Immature natural killer cell (primary cell): ENCODE results near the gene HOXD8. TPM values are rescaled to one million over a fixed set of nuclear protein-coding genes. Genes with fewer than 3 reads are reported as not detected.

ENCODE experiments used
- DNase-seq, 3 donors: peaks; one replicate each; pipeline ENCODE4 v3.0.0; 2022; ENCODE audit warnings: mixed read lengths in 1 of 3
- H3K27ac Mint-ChIP-seq, 6 donors: one replicate each; pipeline ENCODE4 v1.8.0; 2020; ENCODE audit warnings: mixed read lengths in 6 of 6, mild to moderate bottlenecking in 5 of 6, inconsistent platforms in 4 of 6, moderate library complexity in 3 of 6
- H3K27me3 Mint-ChIP-seq, 3 donors: one replicate each; pipeline ENCODE4 v1.8.0; 2020 to 2021; ENCODE audit warnings: low read depth in 3 of 3, mild to moderate bottlenecking in 3 of 3, mixed read lengths in 3 of 3, moderate library complexity in 3 of 3, inconsistent platforms in 1 of 3
- H3K36me3 Mint-ChIP-seq, 3 donors: one replicate each; pipeline ENCODE4 v1.8.0; 2020; ENCODE audit warnings: mixed read lengths in 3 of 3, inconsistent platforms in 2 of 3, mild to moderate bottlenecking in 2 of 3
- H3K4me1 Mint-ChIP-seq, 2 donors: one replicate each; pipeline ENCODE4 v1.8.0; 2020; ENCODE audit warnings: inconsistent platforms in 2 of 2, mild to moderate bottlenecking in 2 of 2, mixed read lengths in 2 of 2, moderate library complexity in 1 of 2
- H3K4me3 Mint-ChIP-seq, 5 donors: one replicate each; pipeline ENCODE4 v1.8.0; 2020; ENCODE audit warnings: mild to moderate bottlenecking in 5 of 5, mixed read lengths in 5 of 5, inconsistent platforms in 3 of 5, moderate library complexity in 3 of 5
- H3K9me3 Mint-ChIP-seq, 6 donors: one replicate each; pipeline ENCODE4 v1.8.0; 2020; ENCODE audit warnings: mild to moderate bottlenecking in 6 of 6, mixed read lengths in 6 of 6, inconsistent platforms in 4 of 6, moderate library complexity in 3 of 6
- polyA plus RNA-seq, 3 donors: library from polyadenylated mRNA; unstranded; fragments of 300-500 nt; fragmentation: Illumina TruSeq; gene quantifications; one replicate each; pipeline ENCODE4 v1.2.3, GENCODE V29; 2021

The HOXD8 gene
- polyA plus RNA-seq, 3 donors from 2014 or later: not detected

DNA sequence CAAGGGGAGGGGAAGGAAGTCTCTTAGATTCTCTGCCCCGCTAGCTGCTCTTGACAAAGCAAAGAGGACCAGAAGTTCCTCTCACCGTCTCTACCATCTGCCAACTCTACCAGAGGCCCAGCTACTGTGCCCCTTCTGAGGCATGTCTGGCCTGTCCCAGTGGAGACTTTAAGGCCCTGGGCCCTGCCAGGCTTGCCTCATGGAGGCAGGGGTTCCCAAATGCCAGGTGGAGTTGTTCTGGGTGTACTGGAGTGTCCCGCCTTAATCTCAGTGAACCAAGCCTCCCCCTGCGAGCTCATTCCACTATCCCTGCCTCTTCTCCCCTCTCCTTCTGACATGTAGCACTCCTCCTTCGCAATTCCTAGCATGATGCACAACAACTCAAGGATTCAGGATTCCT, 27.7 kb upstream of the HOXD8 start:
- Mint-ChIP-seq H3K4me3 (no peak overlapping the region), H3K4me1 (peaks cover 17 to 22% of the 10 kb centered on the region in 2 donors), H3K27ac (no peak overlapping the region), H3K9me3 (peaks cover 0 to 8% (median 0%) of the 10 kb centered on the region in 6 donors), H3K27me3 (peaks cover 61 to 71% (median 65%) of the 10 kb centered on the region in 3 donors), H3K36me3 (peaks cover 0 to 6% (median 0%) of the 10 kb centered on the region in 3 donors)
- no peak for DNase-seq

DNA sequence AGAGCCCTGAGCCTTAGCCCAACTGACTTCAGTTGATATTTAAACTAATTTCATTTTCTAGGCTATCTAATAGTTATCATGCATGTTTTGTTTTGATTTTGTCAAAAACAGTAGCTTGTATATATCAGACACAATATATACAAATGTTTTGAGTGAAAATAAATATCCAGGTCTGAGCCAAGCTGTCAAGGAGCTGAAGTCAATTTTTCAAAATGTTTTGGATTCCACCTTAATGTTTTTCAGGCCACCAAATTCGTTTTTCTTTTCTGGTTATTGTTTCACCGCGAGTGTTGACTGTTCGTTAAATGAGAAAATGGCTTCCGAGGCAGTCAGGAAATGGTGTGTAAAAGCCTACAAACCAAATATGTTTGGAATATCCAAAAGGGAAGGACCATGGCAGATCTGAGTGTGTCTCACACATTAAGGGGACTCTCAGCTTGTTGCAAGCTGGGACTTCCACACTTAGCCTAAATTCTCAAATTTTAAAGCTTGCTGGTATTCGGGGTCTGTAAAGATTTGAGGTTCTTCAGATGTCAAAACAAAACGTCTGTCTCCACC, 27.1 kb upstream of the HOXD8 start:
- peaks cover 0 to 6% (median 0%) of the 10 kb centered on the region in 3 donors for H3K36me3 Mint-ChIP-seq
- H3K27me3 Mint-ChIP-seq: peaks cover 63 to 69% (median 65%) of the 10 kb centered on the region in 3 donors
- H3K27ac Mint-ChIP-seq: no peak overlapping the region
- no peak overlapping the region for H3K4me3 Mint-ChIP-seq
- no peak for DNase-seq
- H3K4me1 Mint-ChIP-seq: peaks cover 14 to 16% of the 10 kb centered on the region in 2 donors
- H3K9me3 Mint-ChIP-seq: peaks cover 0 to 8% (median 0%) of the 10 kb centered on the region in 6 donors

DNA sequence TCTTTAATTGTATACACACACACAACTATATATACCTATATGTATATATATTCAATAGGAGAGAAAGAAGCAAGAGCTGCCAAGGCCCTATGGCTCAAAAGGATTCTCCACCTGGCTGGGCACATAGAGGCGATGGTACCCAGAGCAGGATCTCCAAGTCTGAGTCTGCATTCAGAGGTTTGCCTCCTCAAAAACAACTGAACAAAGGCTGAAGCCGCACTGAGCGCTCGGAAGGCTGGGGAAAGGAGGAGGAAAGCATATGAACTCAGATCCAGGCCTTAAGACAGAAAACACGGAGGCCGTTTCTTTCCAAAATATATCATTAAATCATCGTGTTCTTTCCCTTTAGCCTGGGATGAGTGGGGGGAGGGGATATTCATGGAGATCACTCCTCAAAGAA, 26.3 kb upstream of the HOXD8 start:
- peaks cover 8 to 10% of the 10 kb centered on the region in 2 donors for H3K4me1 Mint-ChIP-seq

DNA sequence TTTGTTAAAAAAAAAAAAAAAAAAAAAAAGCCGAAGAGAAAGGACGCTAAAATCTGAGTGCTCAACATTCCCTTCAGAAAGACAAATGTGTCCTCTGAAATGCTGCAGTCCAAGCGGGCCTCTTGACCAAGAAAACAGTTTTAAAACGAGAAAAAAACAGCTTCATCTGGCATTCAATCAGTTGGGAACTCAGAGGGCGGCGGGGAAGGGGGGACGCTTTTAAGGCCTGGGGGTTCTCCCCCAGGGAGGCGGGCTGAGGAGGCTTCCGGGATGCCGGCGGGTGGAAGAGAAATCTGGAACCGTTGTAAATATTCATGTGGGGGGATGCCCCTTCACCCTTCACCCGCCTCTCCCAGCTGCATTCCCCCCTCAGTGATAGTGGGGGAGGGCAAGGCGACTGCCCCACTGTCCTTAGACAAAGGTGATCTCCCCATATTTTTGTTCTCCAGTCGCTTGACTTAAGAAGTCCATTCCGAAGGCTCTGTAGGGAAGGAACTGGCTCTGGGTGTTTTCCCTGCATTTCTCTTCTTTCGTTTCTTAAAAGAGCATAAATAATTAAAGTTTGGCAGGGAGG, 25.7 kb upstream of the HOXD8 start:
- peaks cover 56 to 65% (median 61%) of the 10 kb centered on the region in 3 donors for H3K27me3 Mint-ChIP-seq
- no peak for DNase-seq
- H3K4me3 Mint-ChIP-seq: no peak overlapping the region
- H3K4me1 Mint-ChIP-seq: peaks cover 11% of the 10 kb centered on the region in 2 donors
- H3K27ac Mint-ChIP-seq: no peak overlapping the region
- H3K9me3 Mint-ChIP-seq: peaks cover 0 to 8% (median 0%) of the 10 kb centered on the region in 6 donors
- H3K36me3 Mint-ChIP-seq: peaks cover 0 to 6% (median 0%) of the 10 kb centered on the region in 3 donors

More for the DNA sequence above, 26.3 kb upstream of the HOXD8 start:
- no peak for DNase-seq
- H3K4me3 Mint-ChIP-seq: no peak overlapping the region
- H3K36me3 Mint-ChIP-seq: peaks cover 0 to 6% (median 0%) of the 10 kb centered on the region in 3 donors
- peaks cover 0 to 8% (median 0%) of the 10 kb centered on the region in 6 donors for H3K9me3 Mint-ChIP-seq
- H3K27ac Mint-ChIP-seq: no peak overlapping the region
- H3K27me3 Mint-ChIP-seq: peaks cover 58 to 62% (median 58%) of the 10 kb centered on the region in 3 donors

DNA sequence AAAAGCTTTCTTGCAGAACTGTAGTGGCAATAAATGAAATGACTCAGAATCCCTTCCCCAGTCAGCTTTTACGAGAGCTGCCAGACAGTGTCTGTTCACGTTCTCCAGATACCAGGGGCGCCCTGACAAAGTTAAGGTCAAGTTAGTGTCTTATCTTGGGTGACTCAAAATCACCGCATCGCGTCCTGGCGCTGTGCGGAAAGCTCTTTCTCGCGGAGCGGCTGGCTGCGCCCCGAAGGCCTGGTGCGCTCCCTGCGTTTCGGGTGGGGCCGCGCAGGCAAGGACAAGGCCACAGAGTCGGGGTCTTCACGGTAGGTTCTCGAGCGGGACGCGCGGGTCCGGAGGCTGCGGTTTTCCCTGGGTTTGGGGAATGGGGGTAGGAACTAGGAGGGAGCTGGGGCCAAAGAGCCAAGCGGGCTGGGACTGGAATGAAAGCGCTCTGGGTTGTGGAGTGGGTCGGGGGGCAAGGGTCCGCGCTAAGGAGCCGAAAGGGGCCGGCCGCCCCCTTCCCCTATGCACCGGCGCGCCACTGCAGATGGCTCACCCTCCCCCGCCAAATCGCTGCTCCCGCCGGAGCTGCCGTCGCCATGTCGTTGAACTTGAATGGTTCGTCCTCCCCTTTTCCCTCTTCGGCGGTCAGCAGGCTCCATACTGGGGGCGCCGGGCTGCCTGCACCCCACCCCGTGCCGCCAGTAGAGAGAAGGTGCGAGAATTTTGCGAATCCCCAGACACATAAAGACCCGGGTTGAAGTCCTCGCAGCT, 25.0 kb upstream of the HOXD8 start:
- Mint-ChIP-seq H3K36me3 (peaks cover 0 to 9% (median 0%) of the 10 kb centered on the region in 3 donors), H3K27ac (no peak overlapping the region), H3K4me1 (peaks cover 13 to 17% of the 10 kb centered on the region in 2 donors), H3K9me3 (peaks cover 0 to 10% (median 0%) of the 10 kb centered on the region in 6 donors), H3K27me3 (peaks cover 55 to 65% (median 62%) of the 10 kb centered on the region in 3 donors), H3K4me3 (no peak overlapping the region)
- DNase-seq: no peak

DNA sequence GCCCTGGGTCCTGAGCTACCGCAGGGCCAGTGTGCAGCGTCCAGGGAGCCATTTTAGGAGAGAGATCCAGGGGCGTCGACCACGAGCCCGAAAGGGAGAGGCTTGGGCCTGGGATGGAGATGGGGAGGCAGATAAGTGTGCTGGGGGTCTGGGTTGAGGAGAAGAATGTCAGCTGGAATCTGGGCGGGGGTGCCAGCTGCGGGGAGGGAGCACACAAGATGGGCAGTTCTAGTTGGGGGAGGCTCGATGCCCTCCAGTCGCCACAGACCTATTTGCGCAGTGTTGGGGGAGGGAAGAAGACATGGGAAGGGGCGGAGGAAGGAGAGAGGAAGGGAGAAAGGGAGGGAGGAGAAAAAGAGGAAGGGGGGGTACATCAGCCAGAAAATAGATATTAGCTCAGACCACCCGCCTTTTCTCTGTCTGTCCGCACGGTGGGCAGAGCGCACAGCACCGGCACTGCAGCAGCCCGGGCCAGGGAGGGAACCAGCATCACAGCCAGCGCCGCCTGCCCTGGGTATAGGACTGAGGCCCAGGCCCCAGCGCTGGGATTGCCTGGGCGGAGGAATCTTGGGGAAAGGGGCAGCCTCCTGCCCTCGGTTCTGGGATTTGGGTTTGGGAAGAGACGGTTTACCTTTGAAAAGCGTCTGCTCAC, 24.3 kb upstream of the HOXD8 start:
- peaks cover 0 to 17% (median 0%) of the 10 kb centered on the region in 6 donors for H3K9me3 Mint-ChIP-seq
- peaks cover 0 to 10% (median 0%) of the 10 kb centered on the region in 3 donors for H3K36me3 Mint-ChIP-seq
- no peak overlapping the region for H3K4me3 Mint-ChIP-seq
- no peak overlapping the region for H3K27ac Mint-ChIP-seq
- peaks cover 13 to 19% of the 10 kb centered on the region in 2 donors for H3K4me1 Mint-ChIP-seq
- peaks cover 60 to 69% (median 69%) of the 10 kb centered on the region in 3 donors for H3K27me3 Mint-ChIP-seq
- no peak for DNase-seq

DNA sequence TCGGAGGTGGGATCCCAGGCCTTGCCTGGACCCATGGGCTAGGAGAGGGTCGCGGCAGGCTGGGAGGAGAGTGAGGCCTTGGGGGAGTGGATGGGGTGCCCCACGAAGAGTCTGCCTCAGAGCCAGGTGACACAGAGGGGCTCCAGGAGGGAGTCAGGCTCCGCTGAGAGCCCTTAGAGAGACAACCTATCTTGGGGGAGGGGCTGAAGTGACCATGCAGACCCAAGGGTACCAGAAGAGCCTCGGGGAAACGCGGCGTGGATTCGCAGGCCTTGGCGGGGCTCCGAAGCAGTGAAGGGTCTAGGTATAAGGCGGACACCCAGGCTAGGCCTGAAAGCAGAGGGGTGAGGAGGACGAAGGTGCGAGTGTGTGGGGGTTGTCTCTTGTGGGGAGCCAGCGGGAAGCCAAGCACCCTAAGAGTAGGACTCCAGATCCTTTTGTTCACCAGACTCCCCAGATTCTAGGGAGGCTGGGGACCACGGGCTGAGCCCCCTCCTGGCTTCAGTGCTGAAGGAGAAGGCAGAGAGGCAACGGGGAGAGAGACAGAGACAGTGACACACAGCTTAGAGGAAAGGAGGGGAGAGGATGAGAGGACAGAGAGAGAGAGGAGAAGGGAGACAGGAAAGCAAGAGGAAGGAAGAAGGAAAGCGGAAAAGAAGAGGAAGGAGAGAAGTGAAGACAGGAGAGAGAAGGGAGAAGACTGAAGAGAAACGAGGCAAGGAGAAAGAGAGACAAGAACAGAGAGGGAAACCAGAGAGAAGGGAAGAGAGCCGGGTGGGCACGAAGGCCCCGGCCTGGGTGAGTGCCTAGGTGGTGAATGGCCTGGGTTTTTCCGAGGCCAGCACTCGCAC, 23.6 kb upstream of the HOXD8 start:
- Mint-ChIP-seq H3K4me1 (peaks cover 13 to 19% of the 10 kb centered on the region in 2 donors), H3K4me3 (peak overlapping the region in 4 of 5 donors; percentile 12 to 85 (median 32)), H3K27ac (peak overlapping the region in 2 of 6 donors; percentile 31 to 39), H3K9me3 (peaks cover 0 to 17% (median under 1%) of the 10 kb centered on the region in 6 donors), H3K27me3 (peaks cover 62 to 70% (median 68%) of the 10 kb centered on the region in 3 donors), H3K36me3 (peaks cover 0 to 10% (median 0%) of the 10 kb centered on the region in 3 donors)
- DNase-seq: no peak

DNA sequence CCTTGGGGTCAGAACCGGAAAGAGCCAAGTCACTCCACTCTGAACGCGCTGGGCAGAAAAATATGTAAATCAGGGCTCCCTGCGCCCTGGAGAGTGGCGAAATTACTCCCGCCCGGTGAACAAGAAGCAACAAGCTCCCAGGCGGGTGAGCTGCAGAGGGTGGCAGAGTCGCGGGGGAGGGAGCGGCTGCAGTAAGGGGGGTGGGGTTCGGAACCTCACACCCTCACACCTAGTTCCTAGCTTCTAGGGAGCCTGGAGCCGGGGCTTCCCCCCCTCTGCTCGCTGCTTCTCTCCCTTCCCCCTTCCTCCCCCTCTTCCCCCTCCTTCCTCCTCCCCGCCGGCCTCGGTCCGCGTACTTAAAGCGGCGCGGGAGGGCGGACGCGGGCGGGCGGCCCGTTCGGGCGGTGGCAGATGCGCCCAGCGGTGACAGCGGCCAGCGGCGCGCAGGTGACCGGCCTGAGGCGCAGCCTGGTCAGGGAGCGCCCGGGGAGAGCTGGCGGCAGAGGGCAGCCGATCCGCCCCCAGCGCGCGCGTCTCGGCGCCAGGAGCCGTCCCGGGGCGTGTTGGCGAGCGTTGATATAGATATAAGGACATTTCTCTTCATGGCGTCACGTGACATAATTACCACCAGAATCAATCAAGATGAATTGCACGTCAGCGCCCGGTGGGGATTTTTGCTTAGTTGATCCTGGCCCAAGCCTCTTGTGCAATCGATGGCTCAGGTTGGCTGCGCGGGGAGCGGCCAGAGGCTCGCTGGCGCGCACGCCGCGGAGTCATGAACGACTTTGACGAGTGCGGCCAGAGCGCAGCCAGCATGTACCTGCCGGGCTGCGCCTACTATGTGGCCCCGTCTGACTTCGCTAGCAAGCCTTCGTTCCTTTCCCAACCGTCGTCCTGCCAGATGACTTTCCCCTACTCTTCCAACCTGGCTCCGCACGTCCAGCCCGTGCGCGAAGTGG, 22.6 kb upstream of the HOXD8 start, which contains the start of gene HOXD11:
TSS of gene HOXD11 (plus strand) at position 700 of the 959 bp plus-strand sequence. CDS start at position 776, 76 bp downstream.
- peaks cover 13 to 19% of the 10 kb centered on the region in 2 donors for H3K4me1 Mint-ChIP-seq
- peaks cover 62 to 73% (median 71%) of the 10 kb centered on the region in 3 donors for H3K27me3 Mint-ChIP-seq
- H3K9me3 Mint-ChIP-seq: peaks cover 0 to 17% (median under 1%) of the 10 kb centered on the region in 6 donors
- H3K4me3 Mint-ChIP-seq: peak within 1 kb of the TSS in 4 of 5 donors; percentile 21 to 85 (median 32)
- peak within 1 kb of the TSS in 2 of 6 donors; percentile 31 to 39 for H3K27ac Mint-ChIP-seq
- H3K36me3 Mint-ChIP-seq: peaks cover 0 to 10% (median 0%) of the 10 kb centered on the region in 3 donors
- no peak for DNase-seq

DNA sequence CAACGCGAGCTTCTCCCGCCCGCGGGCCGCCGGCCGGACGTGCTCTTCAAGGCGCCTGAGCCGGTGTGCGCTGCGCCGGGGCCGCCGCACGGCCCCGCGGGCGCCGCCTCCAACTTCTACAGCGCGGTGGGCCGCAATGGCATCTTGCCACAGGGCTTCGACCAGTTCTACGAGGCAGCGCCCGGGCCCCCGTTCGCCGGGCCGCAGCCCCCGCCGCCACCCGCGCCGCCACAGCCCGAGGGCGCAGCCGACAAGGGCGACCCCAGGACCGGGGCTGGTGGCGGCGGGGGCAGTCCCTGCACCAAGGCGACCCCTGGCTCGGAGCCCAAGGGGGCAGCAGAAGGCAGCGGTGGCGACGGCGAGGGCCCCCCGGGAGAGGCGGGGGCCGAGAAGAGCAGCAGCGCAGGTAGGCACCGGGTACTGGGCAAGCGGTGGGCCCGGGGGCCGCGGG, 21.7 kb upstream of the HOXD8 start:
- no peak overlapping the region for H3K27ac Mint-ChIP-seq
- DNase-seq: no peak
- peaks cover 0 to 17% (median under 1%) of the 10 kb centered on the region in 6 donors for H3K9me3 Mint-ChIP-seq
- peaks cover 57 to 82% (median 71%) of the 10 kb centered on the region in 3 donors for H3K27me3 Mint-ChIP-seq
- peaks cover 0 to 10% (median 0%) of the 10 kb centered on the region in 3 donors for H3K36me3 Mint-ChIP-seq
- peaks cover 13 to 19% of the 10 kb centered on the region in 2 donors for H3K4me1 Mint-ChIP-seq
- H3K4me3 Mint-ChIP-seq: no peak overlapping the region

DNA sequence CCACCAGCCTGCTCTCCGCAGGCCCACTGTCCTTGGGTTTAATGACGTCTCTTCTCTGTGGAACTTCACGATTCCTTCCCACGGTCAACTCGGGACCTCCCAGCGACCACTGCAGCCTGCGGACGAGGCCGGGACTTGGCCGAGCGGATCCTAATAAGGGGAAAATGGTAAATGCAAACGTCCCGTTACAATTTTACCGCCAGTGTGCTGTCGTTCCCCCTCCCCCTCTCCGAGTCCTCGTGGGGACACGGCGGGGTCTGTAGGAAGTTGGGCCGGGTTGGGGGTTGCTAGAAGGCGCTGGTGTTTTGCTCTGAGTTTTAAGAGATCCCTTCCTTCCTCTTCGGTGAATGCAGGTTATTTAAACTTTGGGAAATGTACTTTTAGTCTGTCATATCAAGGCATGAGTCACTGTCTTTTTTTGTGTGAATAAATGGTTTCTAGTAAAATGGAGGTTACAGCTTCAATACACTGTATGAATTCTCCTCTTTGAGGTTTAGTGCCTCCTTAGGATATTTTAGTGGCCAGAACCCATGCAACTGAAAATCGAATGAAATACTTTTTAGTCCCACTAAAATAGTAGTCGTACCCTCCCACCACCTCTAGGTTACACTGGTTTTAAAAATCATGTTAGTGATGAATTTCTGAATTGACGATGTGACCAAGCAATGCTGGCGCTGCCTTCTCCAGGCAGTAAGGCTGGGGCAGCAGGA, 20.2 kb upstream of the HOXD8 start:
- peaks cover 0 to 10% (median 0%) of the 10 kb centered on the region in 3 donors for H3K36me3 Mint-ChIP-seq
- peaks cover 56 to 84% (median 76%) of the 10 kb centered on the region in 3 donors for H3K27me3 Mint-ChIP-seq
- peaks cover 13 to 19% of the 10 kb centered on the region in 2 donors for H3K4me1 Mint-ChIP-seq
- H3K27ac Mint-ChIP-seq: peak overlapping the region in 1 of 6 donors; percentile 47
- peak overlapping the region in 2 of 5 donors; percentile 34 to 50 for H3K4me3 Mint-ChIP-seq
- H3K9me3 Mint-ChIP-seq: peaks cover 0 to 17% (median under 1%) of the 10 kb centered on the region in 6 donors
- DNase-seq: no peak

DNA sequence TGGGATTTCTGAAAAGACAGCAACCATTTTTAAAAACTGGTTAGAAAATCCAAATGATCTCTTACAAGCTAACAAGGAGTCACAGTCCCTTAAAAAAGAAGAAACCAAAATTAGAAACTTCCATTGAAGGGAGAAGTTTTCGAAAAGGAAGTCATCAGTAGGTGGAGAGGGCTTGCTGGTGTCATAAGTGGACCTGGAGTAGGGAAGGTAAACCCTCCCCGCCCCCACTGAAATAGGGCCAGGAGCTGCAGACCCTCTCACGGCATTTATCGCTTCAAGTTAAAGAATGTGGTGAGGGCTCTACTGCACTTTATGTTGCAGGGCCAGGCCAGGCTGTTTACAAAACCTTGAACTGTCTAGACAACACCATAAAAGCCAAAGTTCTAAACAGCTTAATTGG, 19.6 kb upstream of the HOXD8 start:
- Mint-ChIP-seq H3K4me1 (peaks cover 13 to 19% of the 10 kb centered on the region in 2 donors), H3K9me3 (peaks cover 0 to 17% (median under 1%) of the 10 kb centered on the region in 6 donors), H3K36me3 (peaks cover 0 to 10% (median 0%) of the 10 kb centered on the region in 3 donors), H3K27ac (peak overlapping the region in 1 of 6 donors; percentile 47), H3K27me3 (peaks cover 52 to 81% (median 81%) of the 10 kb centered on the region in 3 donors), H3K4me3 (no peak overlapping the region)
- no peak for DNase-seq
